Measurements from ENCODE around the gene ABCG8.

Gene ABCG8

GRCh38 chr2:43927442-43927841, 88.7 kb downstream of the ABCG8 start:
- no peak for DNase-seq

- DNase-seq: no peak
Observed at GRCh38 chr2:43931293-43931692, 92.5 kb downstream of the ABCG8 start.
